ENCODE data around the gene TSC1. TPM values are rescaled to one million over a fixed set of nuclear protein-coding genes. Genes with fewer than 3 reads are reported as not detected.

The TSC1 gene
- total RNA-seq, 2 experiments from 2014 or later: 50.0 to 51.9 TPM

DNA sequence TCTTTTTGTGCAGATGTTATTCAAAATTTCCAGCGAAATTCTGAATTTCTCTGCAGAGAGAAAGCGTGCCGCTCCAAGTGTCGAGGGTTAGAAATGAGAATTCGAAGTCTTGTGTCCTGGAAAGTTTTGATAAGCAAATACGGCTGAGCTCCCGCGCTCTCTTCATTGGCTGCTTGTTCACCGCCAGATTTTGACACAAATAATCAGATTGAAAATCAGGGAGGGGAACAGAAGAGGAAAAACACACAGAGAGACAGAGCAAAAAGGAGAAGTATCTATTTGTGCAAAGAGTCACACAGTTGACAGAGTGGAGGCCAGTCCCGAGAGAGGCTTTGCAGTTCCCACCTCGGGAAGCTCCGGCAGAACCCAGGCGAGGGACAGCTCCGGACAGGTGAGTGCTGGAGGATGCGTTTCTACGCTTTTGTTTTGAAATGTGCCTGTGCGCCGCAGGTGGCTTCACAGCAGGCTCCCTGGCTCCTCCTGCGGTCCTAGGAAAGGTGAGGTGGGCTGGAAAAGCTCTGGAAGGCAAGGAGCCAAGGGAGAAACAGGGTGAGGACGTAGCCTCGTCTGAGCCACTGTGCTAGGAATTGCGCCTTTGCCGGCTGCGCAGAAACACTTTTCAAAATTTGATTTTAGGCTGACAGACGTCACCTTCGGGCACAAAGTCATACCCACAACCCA is 34.2 kb upstream of the TSC1 start, which contains the start of gene GFI1B:
TSS of gene GFI1B (plus strand) at position 244 of the 681 bp plus-strand sequence. CDS start 7,985 bp downstream, outside the sequence.
- peaks cover 77% of the 10 kb centered on the region for H3K27me3 Mint-ChIP-seq
- DNase-seq (peak in 2 of 14 experiments; percentile 14 to 16), ATAC-seq (ENCODE audit: poor library complexity) (no peak)
- H3K27ac Mint-ChIP-seq: no peak within 1 kb of the TSS
- H3K9me3 ChIP-seq (ENCODE audit: control insufficient read depth in 1 of 2, insufficient read depth in 1 of 2, low read length in 2 of 2): no peaks in the 10 kb centered on the region
- H3K4me3 ChIP-seq (ENCODE audit: low read length): no peak within 1 kb of the TSS
- peaks cover 5% of the 10 kb centered on the region for H3K4me1 Mint-ChIP-seq (ENCODE audit: low read depth)
- H3K4me1 ChIP-seq (ENCODE audit: insufficient read depth, low read length): peaks cover 12% of the 10 kb centered on the region
- POLR2A ChIA-PET: no interaction called here
- H3K9me3 Mint-ChIP-seq: no peaks in the 10 kb centered on the region
- H3K4me3 Mint-ChIP-seq: no peak within 1 kb of the TSS
- TF ChIP-seq, protein P1, sequence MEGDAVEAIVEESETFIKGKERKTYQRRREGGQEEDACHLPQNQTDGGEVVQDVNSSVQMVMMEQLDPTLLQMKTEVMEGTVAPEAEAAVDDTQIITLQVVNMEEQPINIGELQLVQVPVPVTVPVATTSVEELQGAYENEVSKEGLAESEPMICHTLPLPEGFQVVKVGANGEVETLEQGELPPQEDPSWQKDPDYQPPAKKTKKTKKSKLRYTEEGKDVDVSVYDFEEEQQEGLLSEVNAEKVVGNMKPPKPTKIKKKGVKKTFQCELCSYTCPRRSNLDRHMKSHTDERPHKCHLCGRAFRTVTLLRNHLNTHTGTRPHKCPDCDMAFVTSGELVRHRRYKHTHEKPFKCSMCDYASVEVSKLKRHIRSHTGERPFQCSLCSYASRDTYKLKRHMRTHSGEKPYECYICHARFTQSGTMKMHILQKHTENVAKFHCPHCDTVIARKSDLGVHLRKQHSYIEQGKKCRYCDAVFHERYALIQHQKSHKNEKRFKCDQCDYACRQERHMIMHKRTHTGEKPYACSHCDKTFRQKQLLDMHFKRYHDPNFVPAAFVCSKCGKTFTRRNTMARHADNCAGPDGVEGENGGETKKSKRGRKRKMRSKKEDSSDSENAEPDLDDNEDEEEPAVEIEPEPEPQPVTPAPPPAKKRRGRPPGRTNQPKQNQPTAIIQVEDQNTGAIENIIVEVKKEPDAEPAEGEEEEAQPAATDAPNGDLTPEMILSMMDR (IDR thresholded peaks at IDR 0.05): no peak
- H3K27me3 ChIP-seq (ENCODE audit: control insufficient read depth in 1 of 2, insufficient read depth in 2 of 2, low read length in 2 of 2): peaks cover 34 to 62% of the 10 kb centered on the region in 2 experiments
- intact Hi-C loops (cut with DNase I, micrococcal nuclease): loop anchor here (5.0 to 10.0 kb wide), 3 partner anchors 134 to 564 kb away; partner anchors contain the start of gene CFAP77 (in 1 of the 2)
- CTCF ChIA-PET: interaction anchor here (1.0 to 1.5 kb wide), 3 partner anchors 14 to 169 kb away, joined by 3 read pairs; no protein-coding TSS in a partner anchor
- H3K27ac ChIP-seq (ENCODE audit: low read depth in 1 of 2, low read length in 2 of 2): no peak within 1 kb of the TSS
- no peaks in the 10 kb centered on the region for H3K36me3 Mint-ChIP-seq (ENCODE audit: low read depth)
- H3K36me3 ChIP-seq (ENCODE audit: insufficient read depth, low read length): no peaks in the 10 kb centered on the region

DNA sequence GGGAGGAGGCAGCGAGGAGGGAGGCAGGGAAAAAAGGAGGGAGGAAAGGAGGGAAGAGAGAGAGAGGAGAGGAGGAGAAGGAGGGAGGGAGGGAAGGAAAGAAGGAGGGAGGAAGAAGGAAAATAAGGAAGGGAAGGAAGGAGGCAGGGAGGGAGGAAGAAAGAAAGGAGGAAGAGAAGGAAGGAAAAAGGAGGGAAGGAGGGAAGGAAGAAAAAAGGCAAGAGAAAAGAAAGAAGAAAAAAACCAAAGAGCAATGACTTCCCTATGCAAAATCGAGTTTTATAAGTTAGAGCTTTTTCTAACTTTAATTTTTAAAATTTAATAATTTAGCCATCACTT is 33.7 kb upstream of the TSC1 start:
- peaks cover 5% of the 10 kb centered on the region for H3K4me1 Mint-ChIP-seq (ENCODE audit: low read depth)
- peaks cover 82% of the 10 kb centered on the region for H3K27me3 Mint-ChIP-seq
- DNase-seq (no peak), ATAC-seq (ENCODE audit: poor library complexity) (no peak)
- ChIA-PET CTCF (interaction anchor here (0.5 to 1.7 kb wide), 7 partner anchors 15 to 170 kb away, joined by 3 to 4 read pairs (median 3); no protein-coding TSS in a partner anchor), POLR2A (no interaction called here)
- intact Hi-C loops (cut with DNase I, micrococcal nuclease): loop anchor here (5.0 to 10.0 kb wide), 3 partner anchors 133 to 563 kb away; partner anchors contain the start of gene CFAP77 (in 1 of the 2)
- peaks cover 12% of the 10 kb centered on the region for H3K4me1 ChIP-seq (ENCODE audit: insufficient read depth, low read length)
- H3K4me3 Mint-ChIP-seq: no peak overlapping the region
- H3K36me3 Mint-ChIP-seq (ENCODE audit: low read depth): no peaks in the 10 kb centered on the region
- TF ChIP-seq, protein P1 (IDR thresholded peaks at IDR 0.05): no peak
- no peaks in the 10 kb centered on the region for H3K36me3 ChIP-seq (ENCODE audit: insufficient read depth, low read length)
- H3K9me3 Mint-ChIP-seq: no peaks in the 10 kb centered on the region
- H3K4me3 ChIP-seq (ENCODE audit: low read length): no peak overlapping the region
- H3K27ac Mint-ChIP-seq: no peak overlapping the region
- H3K27ac ChIP-seq (ENCODE audit: low read depth in 1 of 2, low read length in 2 of 2): no peak overlapping the region
- peaks cover 31 to 60% of the 10 kb centered on the region in 2 experiments for H3K27me3 ChIP-seq (ENCODE audit: control insufficient read depth in 1 of 2, insufficient read depth in 2 of 2, low read length in 2 of 2)
- H3K9me3 ChIP-seq (ENCODE audit: control insufficient read depth in 1 of 2, insufficient read depth in 1 of 2, low read length in 2 of 2): no peaks in the 10 kb centered on the region

- POLR2A ChIA-PET: no interaction called here
- ATAC-seq (ENCODE audit: poor library complexity): no peak
- peaks cover 76% of the 10 kb centered on the region for H3K27me3 Mint-ChIP-seq
Measured at GRCh38 chr9:132976571-132976970, 32.2 kb upstream of the TSC1 start.

More at GRCh38 chr9:132976571-132976970, 32.2 kb upstream of the TSC1 start:
- TF ChIP-seq, protein P1 (IDR thresholded peaks at IDR 0.05): no peak
- no peak overlapping the region for H3K4me3 ChIP-seq (ENCODE audit: low read length)
- CTCF ChIA-PET: interaction anchor here (1.6 to 1.7 kb wide), 2 partner anchors 26 to 103 kb away, joined by 3 read pairs; no protein-coding TSS in a partner anchor
- H3K27ac ChIP-seq (ENCODE audit: low read depth in 1 of 2, low read length in 2 of 2): no peak overlapping the region
- H3K27me3 ChIP-seq (ENCODE audit: control insufficient read depth in 1 of 2, insufficient read depth in 2 of 2, low read length in 2 of 2): peaks cover 31 to 47% of the 10 kb centered on the region in 2 experiments
- H3K9me3 ChIP-seq (ENCODE audit: control insufficient read depth in 1 of 2, insufficient read depth in 1 of 2, low read length in 2 of 2): no peaks in the 10 kb centered on the region
- H3K4me3 Mint-ChIP-seq: no peak overlapping the region
- intact Hi-C loops (cut with DNase I, micrococcal nuclease): loop anchor here (5.0 to 10.0 kb wide), 3 partner anchors 132 to 562 kb away; partner anchors contain the start of gene CFAP77 (in 1 of the 2)
- H3K36me3 ChIP-seq (ENCODE audit: insufficient read depth, low read length): no peaks in the 10 kb centered on the region
- H3K36me3 Mint-ChIP-seq (ENCODE audit: low read depth): no peaks in the 10 kb centered on the region
- DNase-seq: no peak
- no peak overlapping the region for H3K27ac Mint-ChIP-seq
- H3K9me3 Mint-ChIP-seq: no peaks in the 10 kb centered on the region
- H3K4me1 Mint-ChIP-seq (ENCODE audit: low read depth): peaks cover 5% of the 10 kb centered on the region
- H3K4me1 ChIP-seq (ENCODE audit: insufficient read depth, low read length): peaks cover 18% of the 10 kb centered on the region

Data from CD4-positive, alpha-beta T cell (primary cell).